ENCODE data around the gene PPP1R13B. TPM values are rescaled to one million over a fixed set of nuclear protein-coding genes. Genes with fewer than 3 reads are reported as not detected.

Gene PPP1R13B
- total RNA-seq, 1 donor from 2014 or later = 16.2 TPM

DNA sequence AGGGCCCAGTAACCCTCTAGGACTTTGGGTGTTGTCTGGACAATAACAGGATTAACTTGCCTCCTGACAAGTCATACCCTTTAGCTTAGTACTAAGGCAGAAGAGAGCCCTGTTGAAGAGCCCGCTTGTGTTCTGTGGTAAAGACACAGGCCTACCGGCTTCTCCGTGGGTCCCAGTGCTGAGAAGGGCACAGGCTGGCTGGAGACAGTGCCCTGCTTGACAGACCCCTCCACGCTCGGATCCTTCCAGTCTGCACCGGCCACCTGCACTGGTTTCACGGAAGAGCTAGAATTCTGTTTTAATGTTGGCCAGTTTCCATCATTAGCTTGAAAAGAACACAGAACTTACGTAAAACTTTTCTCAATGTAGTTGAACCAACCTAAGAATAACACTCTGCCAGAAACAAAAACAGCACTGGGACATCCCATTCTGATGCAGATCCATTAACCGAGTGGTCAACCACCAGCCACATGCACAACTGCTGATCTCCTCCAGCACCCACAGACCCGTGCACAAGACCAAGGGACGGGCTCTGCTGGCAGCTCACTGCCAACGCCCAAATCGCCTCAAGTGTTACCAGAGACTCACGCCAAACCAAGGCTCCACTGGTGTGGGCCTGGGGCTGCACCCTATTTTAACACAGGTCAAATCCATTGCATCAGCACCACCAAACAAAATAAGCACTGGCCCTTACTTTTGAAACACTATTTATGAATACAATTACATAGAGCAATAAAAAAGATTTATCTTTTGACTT is 104.7 kb downstream of the PPP1R13B start:
- Mint-ChIP-seq H3K27ac (no peak overlapping the region), H3K27me3 (no peaks in the 10 kb centered on the region), H3K4me3 (no peak overlapping the region), H3K36me3 (ENCODE audit: low read depth) (peaks cover 34% of the 10 kb centered on the region), H3K9me3 (no peaks in the 10 kb centered on the region), H3K4me1 (no peaks in the 10 kb centered on the region)
- CTCF ChIA-PET = no interaction called here
- ATAC-seq (ENCODE audit: low read depth) (no peak), DNase-seq (no peak)
- POLR2A ChIA-PET = interaction anchor here (0.6 kb wide), 1 partner anchor 386 kb away, joined by 4 read pairs; no protein-coding TSS in a partner anchor
- TF ChIP-seq, protein P1, sequence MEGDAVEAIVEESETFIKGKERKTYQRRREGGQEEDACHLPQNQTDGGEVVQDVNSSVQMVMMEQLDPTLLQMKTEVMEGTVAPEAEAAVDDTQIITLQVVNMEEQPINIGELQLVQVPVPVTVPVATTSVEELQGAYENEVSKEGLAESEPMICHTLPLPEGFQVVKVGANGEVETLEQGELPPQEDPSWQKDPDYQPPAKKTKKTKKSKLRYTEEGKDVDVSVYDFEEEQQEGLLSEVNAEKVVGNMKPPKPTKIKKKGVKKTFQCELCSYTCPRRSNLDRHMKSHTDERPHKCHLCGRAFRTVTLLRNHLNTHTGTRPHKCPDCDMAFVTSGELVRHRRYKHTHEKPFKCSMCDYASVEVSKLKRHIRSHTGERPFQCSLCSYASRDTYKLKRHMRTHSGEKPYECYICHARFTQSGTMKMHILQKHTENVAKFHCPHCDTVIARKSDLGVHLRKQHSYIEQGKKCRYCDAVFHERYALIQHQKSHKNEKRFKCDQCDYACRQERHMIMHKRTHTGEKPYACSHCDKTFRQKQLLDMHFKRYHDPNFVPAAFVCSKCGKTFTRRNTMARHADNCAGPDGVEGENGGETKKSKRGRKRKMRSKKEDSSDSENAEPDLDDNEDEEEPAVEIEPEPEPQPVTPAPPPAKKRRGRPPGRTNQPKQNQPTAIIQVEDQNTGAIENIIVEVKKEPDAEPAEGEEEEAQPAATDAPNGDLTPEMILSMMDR (IDR thresholded peaks at IDR 0.05) = no peak
- intact Hi-C loops (cut with micrococcal nuclease) = no loop called here

DNA sequence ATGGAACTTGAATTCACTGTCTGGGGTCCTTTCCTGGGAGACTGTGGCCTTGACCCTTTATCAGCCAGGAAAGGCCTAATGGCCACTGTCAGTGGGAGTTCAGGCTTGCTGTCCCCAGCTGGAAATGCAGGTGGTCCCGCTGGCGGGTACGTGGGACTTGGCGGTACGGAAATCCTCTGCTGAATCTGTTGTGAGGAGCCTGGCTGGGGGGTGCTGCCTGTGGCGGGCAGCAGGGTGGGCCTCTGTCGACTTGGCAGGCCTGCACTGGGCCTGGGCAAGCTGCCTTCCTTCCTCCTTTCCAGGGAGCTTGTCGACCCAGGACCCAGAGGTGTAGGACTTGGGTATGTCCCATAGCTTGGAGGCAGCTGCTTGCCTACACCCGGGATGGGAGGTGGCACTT is 105.5 kb downstream of the PPP1R13B start:
- POLR2A ChIA-PET = no interaction called here
- intact Hi-C loops (cut with micrococcal nuclease) = no loop called here
- Mint-ChIP-seq H3K27me3 (no peaks in the 10 kb centered on the region), H3K27ac (no peak overlapping the region), H3K4me1 (no peaks in the 10 kb centered on the region), H3K36me3 (ENCODE audit: low read depth) (peaks cover 37% of the 10 kb centered on the region), H3K4me3 (no peak overlapping the region), H3K9me3 (no peaks in the 10 kb centered on the region)
- TF ChIP-seq, protein P1 (IDR thresholded peaks at IDR 0.05) = no peak
- CTCF ChIA-PET = no interaction called here
- no peak for DNase-seq
- ATAC-seq (ENCODE audit: low read depth) = no peak

DNA sequence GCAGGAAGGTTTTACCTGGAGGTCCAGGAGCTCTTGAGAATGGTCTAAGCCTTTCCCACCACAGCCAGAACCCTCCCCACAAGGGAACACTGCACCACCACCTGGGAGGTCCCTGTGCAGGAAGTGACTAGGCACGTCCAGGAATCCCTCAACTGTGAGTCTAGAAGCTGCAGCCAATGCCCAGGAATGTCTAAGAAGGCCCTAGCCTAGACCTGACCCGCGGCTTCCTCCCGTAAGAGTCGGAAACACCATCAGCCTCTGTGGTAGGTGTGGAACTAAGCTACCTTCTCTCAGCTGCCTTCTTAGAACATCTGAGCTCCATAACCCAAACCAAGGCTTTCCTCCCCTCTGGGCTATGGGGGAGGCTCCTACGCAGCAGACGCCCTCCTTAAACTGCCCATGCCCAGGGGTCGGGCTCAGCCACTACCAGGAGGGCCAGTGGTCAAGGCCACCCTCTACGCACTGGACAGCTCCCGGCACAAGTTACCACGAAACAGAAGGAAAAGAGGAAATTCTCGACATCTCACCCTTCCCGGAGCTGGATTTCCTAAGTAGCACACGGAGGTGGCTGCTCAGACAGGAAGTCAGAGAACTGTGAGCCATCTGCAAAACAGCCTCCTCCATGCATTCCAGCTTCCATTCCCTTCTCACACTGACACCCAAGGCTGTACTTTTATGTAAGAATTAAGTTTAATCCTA is 106.2 kb downstream of the PPP1R13B start:
- Mint-ChIP-seq H3K27ac (no peak overlapping the region), H3K27me3 (no peaks in the 10 kb centered on the region), H3K9me3 (no peaks in the 10 kb centered on the region), H3K4me3 (no peak overlapping the region), H3K36me3 (ENCODE audit: low read depth) (peaks cover 41% of the 10 kb centered on the region), H3K4me1 (no peaks in the 10 kb centered on the region)
- TF ChIP-seq, protein P1 (IDR thresholded peaks at IDR 0.05) = no peak
- CTCF ChIA-PET = no interaction called here
- POLR2A ChIA-PET = no interaction called here
- ATAC-seq (ENCODE audit: low read depth) = no peak
- intact Hi-C loops (cut with micrococcal nuclease) = no loop called here
- DNase-seq = no peak

DNA sequence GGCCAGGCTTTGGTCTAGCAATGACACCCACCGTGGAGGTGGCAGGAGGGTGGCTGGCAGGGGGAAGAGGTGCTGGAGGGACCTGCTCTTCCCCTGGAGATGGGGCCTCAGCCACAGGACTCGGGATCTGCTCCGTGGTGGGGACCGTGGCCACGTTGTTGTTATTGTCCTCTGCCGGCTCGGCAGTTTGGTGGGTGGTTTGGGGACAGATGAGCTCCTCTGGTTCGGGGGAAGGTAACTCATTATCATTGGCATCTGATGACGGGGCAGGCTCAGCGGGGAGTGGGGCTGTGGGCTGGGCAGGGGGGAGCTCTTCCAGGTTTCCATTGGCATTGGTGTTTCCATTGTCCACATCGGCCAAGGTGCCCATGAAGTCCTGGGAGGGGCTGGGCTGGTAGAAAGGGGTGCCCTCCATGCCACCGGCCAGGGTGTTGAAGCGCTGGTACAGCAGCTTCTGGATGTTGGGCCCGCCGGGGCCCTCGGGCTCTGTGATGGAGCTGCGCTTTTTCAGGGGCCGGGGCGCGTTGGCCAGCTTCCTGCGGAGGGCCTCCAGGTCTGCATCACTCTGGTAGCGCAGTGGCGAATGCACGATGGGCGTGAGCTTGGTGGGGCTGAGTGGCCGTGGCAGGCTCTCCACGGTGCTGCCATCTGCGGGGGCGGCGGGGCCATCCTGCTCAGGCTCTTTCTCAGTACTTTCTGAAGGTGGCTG is 107.4 kb downstream of the PPP1R13B start:
- no peak overlapping the region for H3K27ac Mint-ChIP-seq
- peaks cover 45% of the 10 kb centered on the region for H3K36me3 Mint-ChIP-seq (ENCODE audit: low read depth)
- no peaks in the 10 kb centered on the region for H3K9me3 Mint-ChIP-seq

More for the DNA sequence above, 107.4 kb downstream of the PPP1R13B start:
- ChIA-PET CTCF (interaction anchor here (0.7 kb wide), 1 partner anchor 20 kb away, joined by 3 read pairs; no protein-coding TSS in a partner anchor), POLR2A (no interaction called here)
- intact Hi-C loops (cut with micrococcal nuclease) = no loop called here
- TF ChIP-seq, protein P1 (IDR thresholded peaks at IDR 0.05) = no peak
- ATAC-seq (ENCODE audit: low read depth) = no peak
- Mint-ChIP-seq H3K4me1 (no peaks in the 10 kb centered on the region), H3K27me3 (no peaks in the 10 kb centered on the region), H3K4me3 (no peak overlapping the region)
- DNase-seq = no peak

Data from activated B cell treated with CpG ODN at 0.5 μM for 24 hours (primary cell).